Activated CD8-positive, alpha-beta memory T cell treated with anti-CD3 and anti-CD28 coated beads, Interleukin-2, amount 50 U/mL, for 1 hour (primary cell): Measurements from ENCODE around the gene AIPL1.

Experiments
- DNase-seq: peaks from one replicate; pipeline ENCODE4 v3.0.0-alpha.2; 2020; ENCODE audit errors: extremely low read depth

The AIPL1 gene

GRCh38 chr17:6374761-6375312 is 60.1 kb downstream of the AIPL1 start:
- no peak for DNase-seq

- DNase-seq, result no peak
Observed at GRCh38 chr17:6374271-6374691, 60.6 kb downstream of the AIPL1 start.
